ENCODE results near the gene AGBL4. TPM values are rescaled to one million over a fixed set of nuclear protein-coding genes. Genes with fewer than 3 reads are reported as not detected.

Gene AGBL4
- polyA plus RNA-seq, 1 donor (not counting 4 experiments of a cell fraction or from before 2014, with no cell fraction given) = not detected

GRCh38 chr1:49190138-49190537, 833.6 kb downstream of the AGBL4 start:
- FAIRE-seq (no peak), DNase-seq (ENCODE audit: low read depth, low spot score) (no peak)
- TF ChIP-seq EZH2 (IDR thresholded peaks at IDR 0.05; ENCODE audit: low read length) (no peak), CTCF (optimal IDR thresholded peaks at IDR 0.05 in 1 of 3, IDR thresholded peaks at IDR 0.05 in 1 of 3, conservative IDR thresholded peaks at IDR 0.05 in 1 of 3; ENCODE audit: extremely low read depth in 1 of 3, insufficient read depth in 2 of 3, low read length in 3 of 3) (no peak)
- dilution Hi-C loops (cut with MboI; ENCODE audit: extremely low pct_ligation_motif_present, low sequenced_read_pairs) = no loop called here
- Histone ChIP-seq H3K4me1 (ENCODE audit: control insufficient read depth, extremely low read depth, insufficient read depth, low read length) (no peaks in the 10 kb centered on the region), H3K4me2 (ENCODE audit: control insufficient read depth, extremely low read depth, insufficient read depth, low read depth, low read length) (no peak overlapping the region), H2AFZ (ENCODE audit: control insufficient read depth, low read length) (no peak overlapping the region), H3K4me3 (ENCODE audit: control insufficient read depth in 2 of 3, extremely low read depth in 1 of 3, insufficient read depth in 2 of 3, low read depth in 1 of 3, low read length in 3 of 3) (no peak overlapping the region), H3K9ac (ENCODE audit: control insufficient read depth, extremely low read depth, insufficient read depth, low read length) (no peak overlapping the region), H3K27ac (ENCODE audit: control insufficient read depth, insufficient read depth, low read length) (no peak overlapping the region), H3K27me3 (ENCODE audit: control insufficient read depth, extremely low read depth, insufficient read depth, low read length) (no peaks in the 10 kb centered on the region), H3K36me3 (ENCODE audit: control insufficient read depth in 2 of 2, extremely low read depth in 1 of 2, insufficient read depth in 2 of 2, low read length in 2 of 2) (no peaks in the 10 kb centered on the region), H3K9me3 (ENCODE audit: control insufficient read depth, low read depth, low read length) (no peaks in the 10 kb centered on the region), H3K9me1 (ENCODE audit: control insufficient read depth, extremely low read depth, insufficient read depth, low read length) (no peaks in the 10 kb centered on the region), H3K79me2 (ENCODE audit: control insufficient read depth, insufficient read depth, low read length) (no peaks in the 10 kb centered on the region), H4K20me1 (ENCODE audit: control insufficient read depth, extremely low read depth, insufficient read depth, low read length) (no peaks in the 10 kb centered on the region)

GRCh38 chr1:49187056-49187455, 836.7 kb downstream of the AGBL4 start:
- no peak overlapping the region for H3K4me3 ChIP-seq (ENCODE audit: control insufficient read depth in 2 of 3, extremely low read depth in 1 of 3, insufficient read depth in 2 of 3, low read depth in 1 of 3, low read length in 3 of 3)
- H3K79me2 ChIP-seq (ENCODE audit: control insufficient read depth, insufficient read depth, low read length) = no peaks in the 10 kb centered on the region
- H3K9me3 ChIP-seq (ENCODE audit: control insufficient read depth, low read depth, low read length) = no peaks in the 10 kb centered on the region
- H3K9me1 ChIP-seq (ENCODE audit: control insufficient read depth, extremely low read depth, insufficient read depth, low read length) = no peaks in the 10 kb centered on the region
- H3K4me1 ChIP-seq (ENCODE audit: control insufficient read depth, extremely low read depth, insufficient read depth, low read length) = no peaks in the 10 kb centered on the region
- TF ChIP-seq CTCF (optimal IDR thresholded peaks at IDR 0.05 in 1 of 3, IDR thresholded peaks at IDR 0.05 in 1 of 3, conservative IDR thresholded peaks at IDR 0.05 in 1 of 3; ENCODE audit: extremely low read depth in 1 of 3, insufficient read depth in 2 of 3, low read length in 3 of 3) = no peak
- TF ChIP-seq EZH2 (IDR thresholded peaks at IDR 0.05; ENCODE audit: low read length) = no peak
- H3K4me2 ChIP-seq (ENCODE audit: control insufficient read depth, extremely low read depth, insufficient read depth, low read depth, low read length) = no peak overlapping the region
- dilution Hi-C loops (cut with MboI; ENCODE audit: extremely low pct_ligation_motif_present, low sequenced_read_pairs) = no loop called here
- no peaks in the 10 kb centered on the region for H4K20me1 ChIP-seq (ENCODE audit: control insufficient read depth, extremely low read depth, insufficient read depth, low read length)
- no peak overlapping the region for H3K9ac ChIP-seq (ENCODE audit: control insufficient read depth, extremely low read depth, insufficient read depth, low read length)
- H3K27ac ChIP-seq (ENCODE audit: control insufficient read depth, insufficient read depth, low read length) = no peak overlapping the region
- H3K36me3 ChIP-seq (ENCODE audit: control insufficient read depth in 2 of 2, extremely low read depth in 1 of 2, insufficient read depth in 2 of 2, low read length in 2 of 2) = no peaks in the 10 kb centered on the region
- no peak overlapping the region for H2AFZ ChIP-seq (ENCODE audit: control insufficient read depth, low read length)
- DNase-seq (ENCODE audit: low read depth, low spot score) (no peak), FAIRE-seq (no peak)
- no peaks in the 10 kb centered on the region for H3K27me3 ChIP-seq (ENCODE audit: control insufficient read depth, extremely low read depth, insufficient read depth, low read length)

All from keratinocyte (primary cell).